Measurements from ENCODE around the gene WNK1. TPM values are rescaled to one million over a fixed set of nuclear protein-coding genes. Genes with fewer than 3 reads are reported as not detected.
"Not testable (repeated sequence)": the region's sequence is repeated elsewhere in the genome, so short reads cannot be mapped to it uniquely, and the experiment has no call there.

Gene WNK1
- total RNA-seq (2014; rRNA removed; shearing (Covaris generic)): 66.4 and 84.1 TPM in 2 replicates
- 131 and 135 TPM in 2 replicates for total RNA-seq (2022)
- Bru-seq, nascent RNA: percentile 90 among the genes with signal in this experiment
- BruChase-seq, experiment 1, labeled RNA remaining after a 6-hour chase: percentile 89 among the genes with signal in this experiment
- BruChase-seq, experiment 2, labeled RNA remaining after a 2-hour chase: percentile 87 among the genes with signal in this experiment
- long read RNA-seq, partial matches to known transcripts: 1 of 35 reads
- long read RNA-seq, other reads (novel, unspliced or antisense): 34 of 35 reads

DNA sequence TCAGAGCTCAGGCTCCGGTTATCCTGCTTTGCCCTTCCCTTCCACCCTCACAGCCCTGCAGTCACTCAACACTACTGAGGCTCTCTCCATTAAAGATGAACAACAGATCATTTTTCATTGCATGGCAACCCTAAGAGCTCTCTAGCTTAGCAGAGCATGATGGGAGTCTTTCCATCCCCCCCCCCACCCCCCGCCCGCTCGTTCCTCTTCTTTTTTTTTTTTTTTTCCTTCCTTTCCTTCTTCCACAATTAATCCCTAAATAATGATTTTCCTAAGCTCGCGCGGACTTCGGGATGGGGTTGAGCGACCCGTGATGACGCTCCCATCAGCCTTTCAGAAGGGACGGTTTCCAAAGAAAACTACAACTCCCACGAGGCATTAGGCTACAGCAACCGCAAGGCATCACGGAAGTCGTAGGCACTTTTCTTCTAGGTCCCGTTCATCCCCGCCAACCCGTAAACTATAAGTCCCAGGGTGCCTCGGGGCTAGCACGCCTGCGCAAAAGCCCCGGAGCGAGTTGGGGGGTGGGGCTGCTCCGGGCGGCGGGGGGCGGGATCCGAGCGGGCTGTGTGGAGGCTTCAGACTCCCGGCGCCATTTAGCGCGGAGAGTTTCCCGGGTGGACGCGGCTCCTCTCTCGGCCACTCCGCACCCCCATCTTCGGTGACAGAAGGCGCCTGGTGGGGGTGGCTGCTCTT, at the start of gene WNK1:
TSS of gene WNK1 (plus strand) at position 581 of the 696 bp plus-strand sequence. CDS start 987 bp downstream, outside the sequence.
- BruUV-seq (replicated peaks): no TSS peak
- intact Hi-C loops (cut with micrococcal nuclease; ENCODE audit: unreplicated experiment): loop anchor here (1.0 to 10.0 kb wide), 8 partner anchors 27 to 843 kb away; partner anchors contain the start of genes ERC1, FBXL14 and RAD52
- Histone ChIP-seq H3K9me3 (ENCODE audit: low read length) (no peaks in the 10 kb centered on the region), H3K4me2 (ENCODE audit: low read length) (peak within 1 kb of the TSS; percentile 96), H3K9me2 (ENCODE audit: insufficient read depth, low read length) (no peaks in the 10 kb centered on the region), H2AFZ (ENCODE audit: low read length) (peak within 1 kb of the TSS; percentile 73), H3K36me3 (ENCODE audit: insufficient read depth, low read length) (peaks cover 32% of the 10 kb centered on the region), H3K79me2 (ENCODE audit: insufficient read depth, low read depth, low read length) (peaks cover 43% of the 10 kb centered on the region), H4K20me1 (ENCODE audit: insufficient read depth, low read length) (peaks cover 30% of the 10 kb centered on the region), H3K4me1 (ENCODE audit: insufficient read depth, low read length, poor library complexity, severe bottlenecking) (peaks cover 38% of the 10 kb centered on the region), H3K4me3 (ENCODE audit: low read depth, low read length, poor library complexity, severe bottlenecking) (peak within 1 kb of the TSS; percentile 87), H3K27ac (ENCODE audit: low read depth, low read length, poor library complexity, severe bottlenecking) (peak within 1 kb of the TSS; percentile 90)
- ChIA-PET CTCF (ENCODE audit: unreplicated experiment) (interaction anchor here (0.6 to 3.1 kb wide), 5 partner anchors 89 to 183 kb away, joined by 3 to 25 read pairs (median 5); partner anchors contain the start of gene NINJ2), POLR2A (interaction anchor here (0.6 to 3.8 kb wide), 25 partner anchors 9 to 1158 kb away, joined by 3 to 37 read pairs (median 4); no protein-coding TSS in a partner anchor)
- no peak for TF ChIP-seq EZH2phosphoT487 (IDR thresholded peaks at IDR 0.05; ENCODE audit: borderline replicate concordance, low read depth, low read length)
- TF ChIP-seq, protein P1, sequence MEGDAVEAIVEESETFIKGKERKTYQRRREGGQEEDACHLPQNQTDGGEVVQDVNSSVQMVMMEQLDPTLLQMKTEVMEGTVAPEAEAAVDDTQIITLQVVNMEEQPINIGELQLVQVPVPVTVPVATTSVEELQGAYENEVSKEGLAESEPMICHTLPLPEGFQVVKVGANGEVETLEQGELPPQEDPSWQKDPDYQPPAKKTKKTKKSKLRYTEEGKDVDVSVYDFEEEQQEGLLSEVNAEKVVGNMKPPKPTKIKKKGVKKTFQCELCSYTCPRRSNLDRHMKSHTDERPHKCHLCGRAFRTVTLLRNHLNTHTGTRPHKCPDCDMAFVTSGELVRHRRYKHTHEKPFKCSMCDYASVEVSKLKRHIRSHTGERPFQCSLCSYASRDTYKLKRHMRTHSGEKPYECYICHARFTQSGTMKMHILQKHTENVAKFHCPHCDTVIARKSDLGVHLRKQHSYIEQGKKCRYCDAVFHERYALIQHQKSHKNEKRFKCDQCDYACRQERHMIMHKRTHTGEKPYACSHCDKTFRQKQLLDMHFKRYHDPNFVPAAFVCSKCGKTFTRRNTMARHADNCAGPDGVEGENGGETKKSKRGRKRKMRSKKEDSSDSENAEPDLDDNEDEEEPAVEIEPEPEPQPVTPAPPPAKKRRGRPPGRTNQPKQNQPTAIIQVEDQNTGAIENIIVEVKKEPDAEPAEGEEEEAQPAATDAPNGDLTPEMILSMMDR (conservative IDR thresholded peaks at IDR 0.05; ENCODE audit: low read length): no peak
- peak; percentile 99 for DNase-seq (ENCODE audit: low spot score)

DNA sequence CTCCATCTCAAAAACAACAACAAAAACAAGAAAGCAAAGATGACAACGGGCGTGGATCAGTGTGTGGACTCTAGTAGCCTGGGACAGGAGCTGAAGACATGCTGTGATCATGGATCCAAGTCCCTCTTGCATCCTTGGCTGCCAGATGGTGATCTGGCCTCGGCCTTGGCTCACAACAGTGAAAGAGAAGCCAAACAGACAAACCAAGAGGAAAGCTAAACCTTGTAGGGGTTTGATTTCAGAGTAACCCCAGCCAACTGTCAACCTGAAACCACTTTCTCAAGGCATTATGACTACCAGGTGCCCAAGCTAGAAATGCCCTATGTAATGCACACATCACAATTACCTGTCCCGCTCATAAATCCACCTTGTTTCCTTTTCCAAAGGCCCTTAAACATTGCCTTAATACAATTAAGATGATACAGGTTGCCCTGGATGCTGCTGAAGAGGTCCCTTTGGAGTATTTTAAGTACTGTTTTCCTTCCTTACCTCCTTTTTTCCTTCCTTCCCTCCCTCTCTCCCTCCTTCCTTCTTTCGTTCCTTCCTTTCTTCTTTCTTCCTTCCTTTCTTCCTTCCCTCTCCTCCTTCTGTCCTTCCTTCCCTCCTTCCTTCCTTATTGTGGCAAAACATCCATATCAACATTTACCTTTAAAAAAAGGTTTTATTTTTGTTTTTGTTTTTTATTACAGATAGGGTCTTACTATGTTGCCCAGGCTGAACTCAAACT, 47.7 kb upstream of the WNK1 start:
- no peak for TF ChIP-seq EZH2phosphoT487 (IDR thresholded peaks at IDR 0.05; ENCODE audit: borderline replicate concordance, low read depth, low read length)
- TF ChIP-seq, protein P1 (conservative IDR thresholded peaks at IDR 0.05; ENCODE audit: low read length): no peak

DNA sequence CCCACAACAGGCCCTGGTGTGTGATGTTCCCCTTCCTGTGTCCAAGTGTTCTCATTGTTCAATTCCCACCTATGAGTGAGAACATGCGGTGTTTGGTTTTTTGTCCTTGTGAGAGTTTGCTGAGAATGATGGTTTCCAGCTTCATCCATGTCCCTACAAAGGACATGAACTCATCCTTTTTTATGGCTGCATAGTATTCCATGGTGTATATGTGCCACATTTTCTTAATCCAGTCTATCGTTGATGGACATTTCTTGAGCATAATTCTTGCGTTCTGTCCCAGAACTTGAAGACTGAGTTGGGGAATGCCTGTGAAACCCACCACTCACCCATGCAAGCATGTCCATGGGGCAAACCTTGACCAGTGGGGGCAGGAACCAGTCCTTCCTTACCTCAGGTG, 44.3 kb upstream of the WNK1 start:
- BruUV-seq (replicated peaks); H3K9me3 ChIP-seq (ENCODE audit: low read length); H3K4me3 ChIP-seq (ENCODE audit: low read depth, low read length, poor library complexity, severe bottlenecking); H3K36me3 ChIP-seq (ENCODE audit: insufficient read depth, low read length); POLR2A ChIA-PET; H4K20me1 ChIP-seq (ENCODE audit: insufficient read depth, low read length); H3K4me1 ChIP-seq (ENCODE audit: insufficient read depth, low read length, poor library complexity, severe bottlenecking); CTCF ChIA-PET (ENCODE audit: unreplicated experiment); H3K9me2 ChIP-seq (ENCODE audit: insufficient read depth, low read length); H3K4me2 ChIP-seq (ENCODE audit: low read length); H2AFZ ChIP-seq (ENCODE audit: low read length); H3K79me2 ChIP-seq (ENCODE audit: insufficient read depth, low read depth, low read length); H3K27ac ChIP-seq (ENCODE audit: low read depth, low read length, poor library complexity, severe bottlenecking); intact Hi-C loops (cut with micrococcal nuclease; ENCODE audit: unreplicated experiment); DNase-seq (ENCODE audit: low spot score): not testable (repeated sequence)

More for the DNA sequence above, 47.7 kb upstream of the WNK1 start:
- POLR2A ChIA-PET: interaction anchor here (0.5 kb wide), 1 partner anchor 217 kb away, joined by 5 read pairs; no protein-coding TSS in a partner anchor
- Histone ChIP-seq H3K4me3 (ENCODE audit: low read depth, low read length, poor library complexity, severe bottlenecking) (no peak overlapping the region), H3K9me2 (ENCODE audit: insufficient read depth, low read length) (no peaks in the 10 kb centered on the region), H3K79me2 (ENCODE audit: insufficient read depth, low read depth, low read length) (no peaks in the 10 kb centered on the region), H3K9me3 (ENCODE audit: low read length) (no peaks in the 10 kb centered on the region), H3K4me2 (ENCODE audit: low read length) (no peak overlapping the region), H3K4me1 (ENCODE audit: insufficient read depth, low read length, poor library complexity, severe bottlenecking) (no peaks in the 10 kb centered on the region), H3K36me3 (ENCODE audit: insufficient read depth, low read length) (no peaks in the 10 kb centered on the region), H2AFZ (ENCODE audit: low read length) (no peak overlapping the region), H4K20me1 (ENCODE audit: insufficient read depth, low read length) (no peaks in the 10 kb centered on the region), H3K27ac (ENCODE audit: low read depth, low read length, poor library complexity, severe bottlenecking) (no peak overlapping the region)
- no peak for DNase-seq (ENCODE audit: low spot score)
- no TSS peak for BruUV-seq (replicated peaks)
- CTCF ChIA-PET (ENCODE audit: unreplicated experiment): no interaction called here
- intact Hi-C loops (cut with micrococcal nuclease; ENCODE audit: unreplicated experiment): no loop called here
